ENCODE measurements around the gene GAB3.
"Not testable (repeated sequence)": the region's sequence is repeated elsewhere in the genome, so short reads cannot be mapped to it uniquely, and the experiment has no call there.

GAB3 gene

GRCh38 chrX:154719132-154719675 is 31.7 kb downstream of the GAB3 start:
- peak; percentile 78 for DNase-seq

DNA sequence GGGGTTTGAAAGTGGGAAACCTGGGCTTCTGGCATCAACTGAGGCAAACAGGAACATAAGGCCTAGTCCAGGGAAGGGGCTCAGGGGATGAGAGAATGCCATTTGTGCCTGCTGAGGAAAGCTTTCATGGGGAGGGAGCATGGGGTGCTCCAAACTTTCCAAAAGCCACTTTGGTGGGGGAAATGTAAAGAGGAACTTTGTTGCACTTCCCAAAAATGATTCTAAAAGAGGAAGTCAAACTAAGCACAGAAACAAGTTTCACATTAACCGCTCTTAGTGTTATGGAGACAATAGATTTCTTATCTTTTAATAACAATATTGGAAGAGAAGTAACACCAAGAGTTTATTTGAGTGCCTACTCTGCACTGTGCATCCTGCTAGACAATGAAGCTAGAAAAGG is 32.3 kb downstream of the GAB3 start:
- no peak for DNase-seq

DNA sequence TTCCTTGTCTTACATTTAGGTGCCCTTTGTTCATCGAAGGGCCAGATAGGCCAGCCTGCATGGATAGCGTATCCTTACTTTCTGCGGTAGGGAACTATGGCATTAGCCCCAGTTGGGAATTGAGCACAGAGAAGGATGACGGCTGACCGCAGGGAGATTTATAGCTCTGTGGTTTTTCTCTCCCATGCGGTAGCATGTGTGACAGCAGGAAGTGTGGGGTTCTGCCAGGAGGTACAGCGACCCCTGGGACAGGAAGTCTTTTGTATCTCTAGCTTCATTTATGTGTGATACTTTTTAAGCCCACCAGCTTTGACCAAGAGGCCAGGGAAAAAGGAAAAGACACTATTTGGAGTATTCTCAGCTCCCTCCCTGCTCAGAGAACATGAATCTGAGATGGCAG is 33.1 kb downstream of the GAB3 start:
- DNase-seq: peak; percentile 87

DNA sequence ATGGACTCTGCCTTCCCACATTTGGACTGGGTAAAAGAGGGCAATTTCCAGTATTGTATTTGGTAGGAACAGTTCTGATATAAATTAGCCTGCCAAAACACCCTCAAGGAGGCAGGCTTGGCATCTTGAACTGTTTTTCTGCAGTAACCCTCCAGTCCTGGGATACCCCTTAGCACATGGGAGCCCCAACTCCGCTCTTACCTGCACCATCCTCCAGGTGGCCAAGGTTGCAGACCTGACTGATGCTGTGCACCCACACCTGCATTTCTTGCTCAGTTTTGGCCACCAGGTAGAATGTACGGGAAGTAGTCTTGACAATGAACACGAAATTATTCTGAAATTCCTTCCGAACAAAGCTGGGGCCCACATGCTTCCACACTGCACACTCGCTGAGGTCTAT is 35.1 kb downstream of the GAB3 start:
- no peak for DNase-seq

DNA sequence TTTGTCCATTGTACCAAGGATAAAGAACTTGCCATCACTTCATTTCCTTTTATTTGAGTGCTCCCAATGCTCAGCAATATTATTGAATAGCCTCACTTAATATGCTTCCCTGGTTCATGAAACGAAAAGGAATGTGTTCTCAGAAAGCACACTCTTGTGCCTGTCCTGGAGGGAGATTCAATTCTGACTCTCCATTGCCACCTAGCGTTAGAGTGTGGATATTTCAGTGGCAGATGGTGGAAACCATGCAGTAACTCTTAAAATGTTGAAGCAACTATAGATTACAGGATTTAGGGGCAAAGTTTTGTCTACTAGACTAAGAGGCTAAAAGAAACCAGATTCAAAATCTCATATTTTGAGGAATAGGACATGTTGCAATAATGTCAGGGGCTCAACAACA is 36.0 kb downstream of the GAB3 start:
- peak; percentile 41 for DNase-seq

GRCh38 chrX:154712781-154713740 is 37.8 kb downstream of the GAB3 start:
- peak; percentile 72 for DNase-seq

- no peak for DNase-seq
These were observed 39.6 kb downstream of the GAB3 start for GRCh38 chrX:154711264-154711663.

DNA sequence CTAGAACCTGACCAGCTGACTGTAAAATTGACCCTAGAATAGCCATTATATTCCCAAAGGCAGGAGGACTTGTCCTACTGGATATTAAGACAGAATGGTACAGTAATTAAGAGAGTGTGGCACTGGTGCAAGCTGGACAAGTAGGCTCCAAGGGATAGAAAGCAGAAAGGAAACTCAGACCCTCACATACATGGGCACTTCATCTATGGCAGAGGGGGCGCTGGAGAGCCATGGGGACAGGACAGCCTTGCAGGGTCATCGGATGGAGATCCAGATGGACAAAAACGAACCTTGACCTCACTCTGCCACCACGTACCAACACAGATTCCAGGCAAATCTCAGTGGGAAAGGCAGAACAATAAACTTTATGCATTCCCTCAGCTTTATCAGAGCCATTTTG is 40.6 kb downstream of the GAB3 start:
- DNase-seq: no peak

DNA sequence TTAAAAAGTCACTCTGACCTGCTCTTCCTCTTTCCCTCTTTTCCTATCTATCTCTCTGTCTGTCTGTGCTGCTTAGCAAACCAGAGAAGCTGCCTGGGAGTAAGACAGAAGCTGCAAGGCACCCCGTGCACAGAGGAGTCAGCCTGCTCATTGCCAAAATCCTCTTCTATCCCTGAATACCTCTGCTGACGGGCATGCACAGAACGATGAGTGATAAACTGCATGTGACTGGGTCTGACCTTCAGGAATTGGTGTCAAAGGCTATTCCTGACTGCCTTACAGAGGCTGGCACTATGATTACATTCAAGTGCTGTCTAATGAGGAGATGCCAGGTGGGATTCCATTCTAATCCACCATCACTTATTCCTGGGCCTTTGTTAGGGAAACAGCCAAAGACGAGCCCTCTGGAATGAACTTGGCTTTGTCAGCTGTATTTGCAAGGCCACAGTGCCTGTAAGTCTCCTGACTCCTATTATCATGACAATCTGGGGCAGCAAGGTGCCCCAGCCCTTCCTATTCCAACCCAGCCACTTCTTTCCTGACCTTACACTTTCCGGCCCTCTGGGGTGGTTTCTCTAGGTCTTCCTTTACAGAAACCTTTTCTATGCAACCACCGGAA is 52.1 kb downstream of the GAB3 start:
- no peak for DNase-seq

DNA sequence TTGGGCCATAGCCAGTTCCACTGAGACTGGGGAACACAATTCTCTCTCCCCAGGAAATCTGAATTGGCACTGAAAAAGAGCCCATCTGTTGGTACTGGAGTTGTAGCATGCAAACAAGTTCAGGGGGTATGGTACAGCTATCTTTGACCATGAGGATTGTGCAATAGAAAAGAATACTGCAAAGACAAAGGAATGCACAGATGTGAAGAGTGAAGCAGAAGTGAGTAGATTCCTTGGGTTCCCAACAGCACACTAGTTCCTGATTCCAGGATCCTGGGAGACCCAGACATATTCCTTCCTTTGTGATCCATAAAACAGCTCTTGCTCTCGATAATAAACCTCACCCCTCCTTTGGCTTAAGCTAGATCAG is 54.2 kb downstream of the GAB3 start:
- peak; percentile 11 for DNase-seq

DNA sequence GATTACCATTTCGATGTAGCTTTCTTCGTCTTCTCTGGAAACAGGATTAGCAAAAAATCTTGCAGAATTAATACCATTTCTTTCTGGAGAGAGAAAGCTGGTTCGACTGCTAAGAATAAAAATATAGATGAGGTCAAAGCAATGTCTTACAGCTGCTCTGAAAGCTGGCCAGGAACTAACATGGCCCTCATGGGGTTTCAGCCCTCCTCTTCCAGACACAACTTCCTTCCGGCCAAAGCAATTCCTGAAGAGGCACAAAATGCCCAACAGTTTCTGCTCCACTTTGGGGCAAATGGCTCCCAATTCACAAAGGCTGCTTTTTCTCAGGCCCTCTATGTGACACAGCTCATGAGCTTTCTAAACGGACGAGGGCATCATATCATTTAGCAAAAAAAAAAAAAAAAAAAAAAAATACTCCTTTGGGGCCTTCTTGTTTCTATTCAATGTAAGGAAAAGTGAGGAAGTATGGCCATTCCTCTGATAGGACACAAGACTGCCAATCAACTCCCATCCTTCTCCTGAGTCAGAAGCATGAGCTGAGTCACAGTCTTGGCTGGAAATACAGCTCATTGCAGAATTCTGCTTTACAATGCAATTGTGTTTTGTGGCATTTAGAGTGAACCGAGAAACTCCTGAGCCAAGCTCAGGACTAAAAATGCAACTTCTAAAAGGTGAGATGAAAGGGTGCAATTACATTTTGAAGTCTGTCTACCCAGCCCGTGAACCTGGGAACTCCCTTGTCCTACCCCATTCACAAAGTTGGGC is 54.8 kb downstream of the GAB3 start:
- peak; percentile 83 for DNase-seq

- no peak for DNase-seq
These were observed 57.5 kb downstream of the GAB3 start for GRCh38 chrX:154693394-154693793.

- not testable (repeated sequence) for DNase-seq
These were observed 60.4 kb downstream of the GAB3 start for GRCh38 chrX:154690438-154690837.

DNA sequence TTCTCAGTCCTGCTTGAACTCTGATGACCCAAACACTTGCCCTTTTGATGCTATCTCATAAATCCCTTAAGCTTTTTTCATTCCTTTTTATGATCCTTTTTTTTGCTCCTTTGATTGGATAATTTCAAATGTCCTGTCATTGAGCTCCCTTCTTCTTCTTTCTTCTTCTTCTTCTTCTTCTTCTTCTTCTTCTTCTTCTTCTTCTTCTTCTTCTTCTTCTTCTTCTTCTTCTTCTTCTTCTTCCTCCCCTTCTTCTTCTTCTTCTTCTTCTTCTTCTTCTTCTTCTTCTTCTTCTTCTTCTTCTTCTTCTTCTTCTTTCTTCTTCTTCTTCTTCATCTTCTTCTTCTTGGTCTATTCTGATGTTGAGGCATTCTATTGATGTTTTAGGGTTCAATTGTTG is 78.8 kb downstream of the GAB3 start:
- DNase-seq: not testable (repeated sequence)

DNA sequence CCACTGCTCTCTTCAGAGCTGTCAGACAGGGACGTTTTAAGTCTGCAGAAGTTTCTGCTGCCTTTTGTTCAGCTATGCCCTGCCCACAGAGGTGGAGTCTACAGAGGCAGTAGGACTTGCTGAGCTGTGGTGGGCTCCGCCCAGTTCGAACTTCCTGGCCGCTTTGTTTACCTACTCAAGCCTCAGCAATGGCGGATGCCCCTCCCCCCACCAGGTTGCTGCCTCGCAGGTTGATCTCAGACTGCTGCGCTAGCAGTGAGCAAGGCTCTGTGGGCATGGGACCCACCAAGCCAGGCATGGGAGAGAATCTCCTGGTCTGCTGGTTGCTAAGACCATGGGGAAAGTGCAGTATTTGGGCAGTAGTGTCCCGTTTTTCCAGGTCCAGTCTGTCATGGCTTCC is 80.0 kb downstream of the GAB3 start:
- not testable (repeated sequence) for DNase-seq

DNA sequence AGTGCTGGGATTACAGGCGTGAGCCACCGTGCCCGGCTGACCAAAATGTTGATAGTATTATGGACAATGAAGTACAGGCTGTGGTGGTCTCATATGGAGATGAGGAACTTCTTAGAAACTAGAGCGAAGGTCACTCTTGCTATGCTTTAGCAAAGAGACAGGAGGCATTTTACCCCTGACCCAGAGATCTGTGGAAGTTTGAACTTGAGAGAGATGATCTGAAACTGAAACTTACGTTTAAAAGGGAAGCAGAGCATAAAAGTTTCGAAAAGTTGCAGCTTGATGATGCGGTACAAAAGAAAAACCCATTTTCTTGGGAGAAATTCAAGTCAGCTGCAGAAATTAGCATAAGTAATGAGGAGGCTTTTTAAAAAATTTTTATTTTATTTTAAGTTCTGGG is 89.0 kb downstream of the GAB3 start:
- DNase-seq: no peak

GRCh38 chrX:154661170-154661569 is 89.7 kb downstream of the GAB3 start:
- DNase-seq: no peak

DNA sequence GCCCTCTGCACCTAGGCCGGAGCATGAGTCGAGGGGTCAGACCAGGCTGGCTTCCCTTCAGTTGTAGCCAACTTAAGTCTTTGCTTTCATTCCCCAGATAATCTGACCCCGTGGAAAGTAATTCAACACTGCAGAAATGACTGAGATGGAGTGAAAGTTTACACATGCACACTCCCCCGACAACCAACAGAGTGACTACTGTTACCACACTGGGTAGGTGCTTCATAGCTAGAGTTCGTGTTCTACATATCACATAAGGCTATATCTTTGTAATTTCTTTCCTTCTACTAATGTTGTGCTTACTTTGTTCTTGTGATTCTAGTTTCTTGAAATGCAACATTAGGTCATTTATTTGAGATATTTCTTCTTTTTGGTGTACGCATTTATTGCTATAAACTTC is 90.3 kb downstream of the GAB3 start:
- DNase-seq: no peak

GRCh38 chrX:154658957-154659356 is 91.9 kb downstream of the GAB3 start:
- DNase-seq: no peak

DNA sequence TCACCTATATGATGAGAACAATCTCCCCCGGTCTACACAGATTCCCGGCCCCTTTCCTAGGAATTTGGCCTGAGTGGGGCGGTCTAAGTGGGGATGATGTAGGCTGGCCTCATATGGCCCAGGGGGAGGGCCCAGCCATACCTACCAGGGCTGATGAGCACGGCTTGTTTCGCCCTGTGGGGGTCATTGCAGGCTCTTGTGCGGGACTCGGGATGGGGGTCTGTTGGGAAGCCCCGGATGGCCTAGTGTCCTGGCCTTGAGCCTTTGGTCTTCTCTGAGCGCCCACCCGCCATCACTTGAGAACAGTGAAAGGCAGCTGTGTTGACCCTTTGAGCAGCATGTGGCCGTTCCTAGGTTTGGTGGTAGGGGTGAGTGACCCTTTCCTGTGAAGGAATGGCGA is 92.7 kb downstream of the GAB3 start:
- no peak for DNase-seq

DNA sequence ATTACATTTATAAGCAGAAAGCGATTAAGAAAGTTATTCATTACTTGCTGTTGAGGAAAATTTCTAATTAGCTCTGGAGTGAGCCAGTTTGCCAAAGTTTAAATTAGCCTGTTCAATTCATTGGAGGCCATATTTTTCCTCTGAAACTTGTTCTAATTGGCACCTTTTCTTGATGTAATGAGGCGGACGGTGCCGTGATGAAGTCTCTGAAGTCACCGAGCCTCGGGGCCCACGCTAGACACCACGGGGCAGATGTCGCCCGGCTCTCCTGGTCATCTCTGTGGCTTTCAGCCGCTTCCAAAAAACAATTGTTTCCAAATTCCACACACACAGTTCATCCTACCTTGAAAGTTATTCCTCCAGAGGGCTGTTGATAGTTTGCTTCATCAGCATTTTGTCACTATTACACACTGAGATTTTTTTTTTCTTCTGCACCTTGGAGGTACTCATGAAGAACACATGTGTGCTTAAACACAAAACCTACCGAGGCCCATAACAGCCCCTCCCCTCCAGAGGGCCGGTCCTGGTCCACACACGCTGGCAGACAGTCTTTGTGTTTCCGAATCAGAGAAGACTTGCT is 93.6 kb downstream of the GAB3 start:
- no peak for DNase-seq

GRCh38 chrX:154655786-154656185 is 95.1 kb downstream of the GAB3 start:
- no peak for DNase-seq

- DNase-seq: no peak
These were observed 95.5 kb downstream of the GAB3 start for GRCh38 chrX:154655346-154655745.

Data from fibroblast of skin of right biceps (primary cell).